K562 (cell line): ENCODE results near the gene ATP13A5. TPM values are rescaled to one million over a fixed set of nuclear protein-coding genes. Genes with fewer than 3 reads are reported as not detected.

Experiments
- ATAC-seq: fragments of 200-7000 bp; cut with Tn5 transposase; 3 replicates; pipeline ENCODE4 v1.9.1; 2020; ENCODE audit warnings: moderate library complexity
- BruUV-seq: library from RNA; stranded (reverse); fragments of 400-500 nt; replicated peaks from 2 replicates; lab custom pipeline; 2021; lab: Mats Ljungman, UMichigan
- CTCF ChIA-PET: fragments of 300-600 bp; formaldehyde crosslinking; extraction: SDS; loops from one replicate; lab custom pipeline; 2021; ENCODE audit warnings: low intra/inter-chr PET ratio; lab: Yijun Ruan, JAX
- POLR2A ChIA-PET: fragments of 300-600, 350-650 bp; sonication (Branson Sonifier 250); formaldehyde crosslinking; extraction: SDS; loops from one replicate; lab custom pipeline; 2021; ENCODE audit warnings: antibody characterized with exemption, inconsistent platforms; lab: Yijun Ruan, JAX
- DNase-seq, 4 experiments: peaks; one replicate each; pipeline versions ENCODE4 v3.0.0 to v3.0.0-alpha.2; 2011 to 2018; ENCODE audit warnings: low spot score in 3 of 4, mixed read lengths in 3 of 4; ENCODE audit errors: extremely low read depth in 1 of 4
- FAIRE-seq: peaks from 2 replicates; lab custom pipeline; 2011; peaks lifted over from hg19 to GRCh38; lab: Jason Lieb, UNC
- H2AFZ ChIP-seq: 2 replicates; pipeline ENCODE4 v1.6.0; 2011; ENCODE audit warnings: low read depth, low read length, control low read depth, inconsistent platforms
- H3K27ac ChIP-seq: fragments of 200-600 bp; 3 replicates; pipeline ENCODE4 v1.8.0; 2011; ENCODE audit warnings: low read depth, mild to moderate bottlenecking, control low read depth, inconsistent platforms, low read length, moderate library complexity, mixed read lengths; ENCODE audit errors: extremely low read depth
- H3K27me3 ChIP-seq, 2 experiments: fragments of 300-600 bp in 1 of 2; 2 replicates in 1 of 2; 3 replicates in 1 of 2; pipeline versions ENCODE4 v1.6.0 to v1.8.0; 2011; ENCODE audit warnings: inconsistent platforms in 2 of 2, low read length in 2 of 2, mild to moderate bottlenecking in 1 of 2, mixed read lengths in 1 of 2, moderate library complexity in 1 of 2; ENCODE audit not compliant: control insufficient read depth in 2 of 2, insufficient read depth in 2 of 2
- H3K36me3 ChIP-seq: fragments of 300-600 bp; 3 replicates; pipeline ENCODE4 v1.8.0; 2011; ENCODE audit warnings: mild to moderate bottlenecking, low read length, inconsistent platforms; ENCODE audit not compliant: control insufficient read depth, insufficient read depth
- H3K4me1 ChIP-seq, 2 experiments: fragments of 200-600 bp in 1 of 2; replicated peaks in 1 of 2; 2 replicates in 1 of 2; 3 replicates in 1 of 2; pipeline versions ENCODE4 v1.5.1 to v1.8.0; 2011; ENCODE audit warnings: inconsistent platforms in 2 of 2, low read length in 2 of 2, mild to moderate bottlenecking in 1 of 2, mixed read lengths in 1 of 2, moderate library complexity in 1 of 2; ENCODE audit not compliant: control insufficient read depth in 2 of 2, insufficient read depth in 2 of 2
- H3K4me2 ChIP-seq: 2 replicates; pipeline ENCODE4 v1.6.1; 2011; ENCODE audit warnings: low read length, control low read depth, inconsistent platforms, mixed read lengths; ENCODE audit not compliant: insufficient read depth
- H3K4me3 ChIP-seq: fragments of 200-600 bp; sonication (generic), shearing (Covaris generic); 2 replicates; pipeline ENCODE4 v1.5.1; 2016; ENCODE audit warnings: control low read depth, inconsistent platforms
- H3K79me2 ChIP-seq: fragments of 200-600 bp; 3 replicates; pipeline ENCODE4 v1.8.0; 2011; ENCODE audit warnings: low read length, inconsistent platforms; ENCODE audit not compliant: control insufficient read depth, insufficient read depth
- H3K9ac ChIP-seq, 2 experiments: 2 replicates each; pipeline versions ENCODE4 v1.6.0 to v1.6.1; 2011; ENCODE audit warnings: low read depth in 2 of 2, low read length in 2 of 2, control low read depth in 1 of 2, inconsistent platforms in 1 of 2, mild to moderate bottlenecking in 1 of 2, mixed read lengths in 1 of 2; ENCODE audit not compliant: insufficient read depth in 1 of 2
- H3K9me1 ChIP-seq: one replicate; pipeline ENCODE4 v1.6.0; 2011; ENCODE audit warnings: inconsistent platforms, mild to moderate bottlenecking, low read length, moderate library complexity; ENCODE audit not compliant: control insufficient read depth, insufficient read depth
- H3K9me3 ChIP-seq: replicated peaks from 2 replicates; pipeline ENCODE4 v1.5.1; 2011; ENCODE audit warnings: low read depth, low read length, inconsistent platforms; ENCODE audit not compliant: control insufficient read depth, insufficient read depth
- H4K20me1 ChIP-seq: replicated peaks from 2 replicates; pipeline ENCODE4 v1.6.1; 2011; ENCODE audit warnings: low read length, inconsistent platforms, mixed read lengths; ENCODE audit not compliant: control insufficient read depth, insufficient read depth
- EZH2 ChIP-seq: IDR thresholded peaks from 2 replicates; pipeline ENCODE4 v1.6.1; 2012; ENCODE audit warnings: low read depth, mild to moderate bottlenecking, inconsistent platforms, low read length, borderline replicate concordance
- HDAC1 ChIP-seq, 2 experiments: fragments of 450-650 bp; IDR thresholded peaks; 2 replicates each; pipeline ENCODE4 v1.6.1; 2016 to 2017; ENCODE audit warnings: inconsistent platforms in 1 of 2, mild to moderate bottlenecking in 1 of 2, moderate library complexity in 1 of 2
- HES1 ChIP-seq: fragments of 450-650 bp; IDR thresholded peaks from 2 replicates; pipeline ENCODE4 v1.6.1; 2016; ENCODE audit warnings: low read depth, mild to moderate bottlenecking, moderate library complexity
- SIN3A ChIP-seq, 2 experiments: fragments of 150-350 bp in 1 of 2; IDR thresholded peaks; 2 replicates each; pipeline ENCODE4 v1.6.1; 2011 to 2016; ENCODE audit warnings: borderline replicate concordance in 2 of 2, low read depth in 2 of 2, low read length in 2 of 2, mild to moderate bottlenecking in 2 of 2, moderate library complexity in 2 of 2; ENCODE audit not compliant: control insufficient read depth in 1 of 2
- SNIP1 ChIP-seq: fragments of 450-650 bp; IDR thresholded peaks from 2 replicates; pipeline ENCODE4 v1.7.1; 2017; ENCODE audit warnings: low read depth, mild to moderate bottlenecking
- TFE3 ChIP-seq: fragments of 450-650 bp; formaldehyde crosslinking; IDR thresholded peaks from 2 replicates; pipeline ENCODE4 v1.4.0; 2020; ENCODE audit warnings: mild to moderate bottlenecking, mixed read lengths
- ZNF133 ChIP-seq: fragments of 250-450 bp; sonication (Bioruptor Pico); IDR thresholded peaks from 2 replicates; pipeline ENCODE4 v1.4.0; 2020; ENCODE audit warnings: mild to moderate bottlenecking
- ZNF140 ChIP-seq: fragments of 250-450 bp; sonication (Bioruptor Pico); IDR thresholded peaks from 2 replicates; pipeline ENCODE4 v1.8.0; 2021; ENCODE audit warnings: moderate library complexity, mild to moderate bottlenecking, inconsistent platforms
- in situ Hi-C: fragments of 300-500 bp; cut with MboI; formaldehyde crosslinking; loops from 4 replicates; pipeline ENCODE4 v1.15.0; 2018; ENCODE audit warnings: inconsistent platforms, mixed read lengths
- intact Hi-C: fragments of 100-400 bp; cut with micrococcal nuclease; formaldehyde crosslinking; loops from 2 replicates; pipeline ENCODE4 v1.14.2; 2022
- polyA plus RNA-seq, 8 experiments: library from polyadenylated mRNA; depleted of rRNA in 4 of 8; stranded (reverse) in 5 of 8; unstranded in 3 of 8; fragments of >200 nt; fragmentation: Nextera tagmentation in 2 of 8; fragmentation: Illumina TruSeq in 1 of 8; extraction: Ambion mirVana in 2 of 8; extraction: Trizol in 1 of 8; gene quantifications; 2 replicates each; pipeline versions ENCODE4 v1.2.1 to v1.2.3, GENCODE V29; 2011 to 2014; ENCODE audit warnings: inconsistent platforms in 1 of 8, missing spikeins in 1 of 8
- total RNA-seq, 7 experiments: library from RNA; depleted of rRNA in 6 of 7; stranded (reverse); fragments of >200 nt in 6 of 7; fragmentation: Illumina TruSeq in 2 of 7; extraction: Trizol in 2 of 7; gene quantifications; 2 replicates each; pipeline versions ENCODE4 v1.2.1 to v1.2.3, GENCODE V29; 2011 to 2021; ENCODE audit warnings: low replicate concordance in 1 of 7

The ATP13A5 gene
- total and polyA plus RNA-seq, 9 of the 15 experiments (the other 6 are each of a cell fraction or from before 2014, with no cell fraction given), result not detected

- TF ChIP-seq TFE3 (CRISPR knock-in tag) (no peak), SIN3A (IDR thresholded peaks at IDR 0.05; ENCODE audit: borderline replicate concordance in 2 of 2, control insufficient read depth in 1 of 2, low read depth in 2 of 2, low read length in 2 of 2) (no peak), EZH2 (no peak)
These were observed 24.8 kb upstream of the ATP13A5 start (continued) for GRCh38 chr3:193403307-193403706.

- H3K4me1 ChIP-seq, result no peaks in the 10 kb centered on the region
- no peak for DNase-seq
- no peaks in the 10 kb centered on the region for H4K20me1 ChIP-seq
- no TSS peak for BruUV-seq
- ChIA-PET POLR2A (no interaction called here), CTCF (no interaction called here)
- H3K9ac ChIP-seq, result no peak overlapping the region
- no peaks in the 10 kb centered on the region for H3K36me3 ChIP-seq
- no peak overlapping the region for H3K4me2 ChIP-seq
- H3K27ac ChIP-seq, result no peak overlapping the region
- no peaks in the 10 kb centered on the region for H3K27me3 ChIP-seq
- H3K9me1 ChIP-seq, result no peaks in the 10 kb centered on the region
- no peak for ATAC-seq
- intact Hi-C loops (no loop called here), in situ Hi-C loops (no loop called here)
- no peak overlapping the region for H3K4me3 ChIP-seq
- no peak overlapping the region for H2AFZ ChIP-seq
- H3K79me2 ChIP-seq, result no peaks in the 10 kb centered on the region
- FAIRE-seq, result no peak
- H3K9me3 ChIP-seq, result no peaks in the 10 kb centered on the region
- TF ChIP-seq HES1 (no peak), SNIP1 (no peak), ZNF140 (CRISPR knock-in tag) (no peak), HDAC1 (IDR thresholded peaks at IDR 0.05) (no peak), ZNF133 (no peak)
These were observed 21.8 kb upstream of the ATP13A5 start for GRCh38 chr3:193400304-193400703.
